Measurements from ENCODE around the gene GPR42.

GRCh38 chr19:35353635-35354034 lies 17.2 kb upstream of the GPR42 start:
- no peak for TF ChIP-seq POLR2A (IDR thresholded peaks at IDR 0.05)
- TF ChIP-seq CTCF (IDR thresholded peaks at IDR 0.05), result no peak
